ENCODE results near the gene RPN1.

RPN1 gene

GRCh38 chr3:128573707-128574162, 76.9 kb downstream of the RPN1 start:
- no peak overlapping the region for H3K4me3 ChIP-seq (ENCODE audit: low read depth in 1 of 2, low read length in 1 of 2)
- no peak overlapping the region for H3K27ac ChIP-seq
- TF ChIP-seq CTCF (IDR thresholded peaks at IDR 0.05): no peak
- H3K4me1 ChIP-seq (ENCODE audit: control insufficient read depth in 1 of 2, insufficient read depth in 1 of 2, low read depth in 1 of 2, low read length in 1 of 2): no peaks in the 10 kb centered on the region
- H3K9me3 ChIP-seq: no peaks in the 10 kb centered on the region
- H3K36me3 ChIP-seq: no peaks in the 10 kb centered on the region
- H3K27me3 ChIP-seq: peaks cover 51% of the 10 kb centered on the region

- Histone ChIP-seq H3K27ac (no peak overlapping the region), H3K9me3 (no peaks in the 10 kb centered on the region), H3K36me3 (no peaks in the 10 kb centered on the region), H3K4me1 (ENCODE audit: control insufficient read depth in 1 of 2, insufficient read depth in 1 of 2, low read depth in 1 of 2, low read length in 1 of 2) (no peaks in the 10 kb centered on the region), H3K4me3 (ENCODE audit: low read depth in 1 of 2, low read length in 1 of 2) (no peak overlapping the region), H3K27me3 (peaks cover 51% of the 10 kb centered on the region)
- no peak for TF ChIP-seq CTCF (IDR thresholded peaks at IDR 0.05)
Observed at GRCh38 chr3:128573160-128573559, 77.5 kb downstream of the RPN1 start.

- TF ChIP-seq CTCF (IDR thresholded peaks at IDR 0.05): no peak
- Histone ChIP-seq H3K36me3 (no peaks in the 10 kb centered on the region), H3K27me3 (peaks cover 51% of the 10 kb centered on the region)
Observed at GRCh38 chr3:128572644-128573105, 77.9 kb downstream of the RPN1 start.

GRCh38 chr3:128572013-128572412, 78.6 kb downstream of the RPN1 start:
- Histone ChIP-seq H3K9me3 (no peaks in the 10 kb centered on the region), H3K4me3 (ENCODE audit: low read depth in 1 of 2, low read length in 1 of 2) (no peak overlapping the region), H3K27me3 (peaks cover 51% of the 10 kb centered on the region), H3K36me3 (no peaks in the 10 kb centered on the region), H3K4me1 (ENCODE audit: control insufficient read depth in 1 of 2, insufficient read depth in 1 of 2, low read depth in 1 of 2, low read length in 1 of 2) (no peaks in the 10 kb centered on the region), H3K27ac (no peak overlapping the region)
- no peak for TF ChIP-seq CTCF (IDR thresholded peaks at IDR 0.05)

More at GRCh38 chr3:128572644-128573105, 77.9 kb downstream of the RPN1 start:
- Histone ChIP-seq H3K4me1 (ENCODE audit: control insufficient read depth in 1 of 2, insufficient read depth in 1 of 2, low read depth in 1 of 2, low read length in 1 of 2) (no peaks in the 10 kb centered on the region), H3K27ac (no peak overlapping the region), H3K9me3 (no peaks in the 10 kb centered on the region), H3K4me3 (ENCODE audit: low read depth in 1 of 2, low read length in 1 of 2) (no peak overlapping the region)

Measured in neutrophil (primary cell).